GM10248 (cell line): ENCODE data around the gene WDR5.
"Not testable (repeated sequence)": the region's sequence is repeated elsewhere in the genome, so short reads cannot be mapped to it uniquely, and the experiment has no call there.

Experiments used
- CTCF ChIA-PET: fragments of 300-600 bp; sonication (Branson Sonifier 250); formaldehyde crosslinking; extraction: SDS; loops from one replicate; lab custom pipeline; 2021; ENCODE audit warnings: antibody characterized with exemption; lab: Yijun Ruan, JAX
- POLR2A ChIA-PET: fragments of 350-650 bp; sonication (Branson Sonifier 250); formaldehyde crosslinking; extraction: SDS; loops from one replicate; lab custom pipeline; 2020; ENCODE audit warnings: antibody characterized with exemption; lab: Yijun Ruan, JAX
- DNase-seq: peaks from one replicate; pipeline ENCODE4 v3.0.0; 2012; ENCODE audit errors: extremely low spot score
- CTCF ChIP-seq: IDR thresholded peaks from 2 replicates; pipeline ENCODE4 v1.5.1; 2012; ENCODE audit warnings: mild to moderate bottlenecking, low read depth; ENCODE audit errors: extremely low read depth, missing control alignments, control extremely low read depth

WDR5 gene

GRCh38 chr9:134101623-134102149 is 34.2 kb upstream of the WDR5 start:
- DNase-seq, result no peak
- ChIA-PET POLR2A (no interaction called here), CTCF (interaction anchor here (1.0 kb wide), 1 partner anchor 10 kb away, joined by 3 read pairs; no protein-coding TSS in a partner anchor)
- TF ChIP-seq CTCF, result no peak

GRCh38 chr9:134103391-134103998 is 32.4 kb upstream of the WDR5 start:
- ChIA-PET POLR2A (no interaction called here), CTCF (no interaction called here)
- no peak for TF ChIP-seq CTCF
- no peak for DNase-seq

- TF ChIP-seq CTCF, result no peak
- CTCF ChIA-PET, result interaction anchor here (1.1 kb wide), 1 partner anchor 9 kb away, joined by 3 read pairs; no protein-coding TSS in a partner anchor
- POLR2A ChIA-PET, result no interaction called here
- DNase-seq, result no peak
Observed at GRCh38 chr9:134111064-134111463, 24.8 kb upstream of the WDR5 start.

GRCh38 chr9:134112561-134112960 is 23.3 kb upstream of the WDR5 start:
- ChIA-PET CTCF (no interaction called here), POLR2A (no interaction called here)
- TF ChIP-seq CTCF, result no peak
- no peak for DNase-seq

GRCh38 chr9:134118972-134119371 is 16.9 kb upstream of the WDR5 start:
- CTCF ChIA-PET, POLR2A ChIA-PET, DNase-seq: not testable (repeated sequence)

GRCh38 chr9:134123764-134124128 is 12.1 kb upstream of the WDR5 start:
- POLR2A ChIA-PET, result no interaction called here
- no peak for DNase-seq
- CTCF ChIA-PET, result no interaction called here
- no peak for TF ChIP-seq CTCF

GRCh38 chr9:134125413-134126095 is 10.3 kb upstream of the WDR5 start:
- no peak for DNase-seq
- ChIA-PET POLR2A (no interaction called here), CTCF (interaction anchor here (0.6 to 1.4 kb wide), 2 partner anchors 26 to 55 kb away, joined by 3 read pairs; no protein-coding TSS in a partner anchor)
- TF ChIP-seq CTCF, result no peak
